C1 segment of cervical spinal cord (tissue), 14 donors: ENCODE measurements around the gene GNS.

Experiments
- DNase-seq, 14 donors: peaks; one replicate each; lab custom pipeline; 2025; lab: John Stamatoyannopoulos, UW

The GNS gene

DNA sequence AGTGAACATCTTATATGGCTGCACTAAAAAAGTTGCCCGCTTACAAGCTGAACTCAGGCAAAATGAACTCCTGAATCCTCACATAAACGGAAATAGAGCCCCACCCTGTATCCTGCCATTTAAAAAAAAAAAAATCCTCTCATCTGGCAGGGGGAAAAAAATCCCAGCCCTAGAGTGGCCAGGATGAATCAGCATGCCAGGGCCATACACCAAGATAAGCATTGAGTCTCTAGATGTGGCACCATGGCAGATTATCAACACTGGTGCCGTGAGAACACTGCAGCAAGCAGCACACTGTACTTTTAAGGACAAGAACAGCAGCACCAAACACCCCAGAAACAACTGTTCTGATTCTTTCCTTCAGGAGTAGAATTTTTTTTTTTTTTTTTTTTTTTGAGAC, 83.4 kb downstream of the GNS start:
- no peak for DNase-seq

DNA sequence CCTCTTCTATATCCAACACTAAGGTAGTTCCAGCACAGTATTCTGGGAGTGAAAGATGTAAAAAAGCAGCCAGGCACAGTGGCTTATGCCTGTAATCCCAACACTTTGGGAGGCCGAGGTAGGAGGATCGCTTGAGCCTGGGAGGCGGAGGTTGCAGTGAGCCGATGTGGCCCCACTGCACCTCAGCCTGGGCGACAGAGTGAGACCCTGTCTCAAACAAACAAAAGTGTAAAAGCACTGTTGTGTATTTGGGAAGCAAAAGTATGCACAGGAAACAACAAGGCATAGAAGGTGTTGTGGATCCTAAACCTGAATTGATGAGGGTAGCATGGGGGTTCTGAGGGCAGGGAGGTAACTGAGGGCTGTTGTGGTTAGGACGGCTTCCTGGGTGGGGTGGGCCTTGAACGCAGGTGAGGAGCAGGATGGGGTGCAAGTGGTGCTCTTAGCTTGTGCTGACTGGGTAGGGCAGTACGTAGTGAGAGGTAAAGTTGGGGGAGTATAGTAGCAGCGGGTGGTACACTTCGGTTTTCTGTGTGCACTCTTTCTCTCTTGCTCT, 84.8 kb downstream of the GNS start:
- no peak for DNase-seq

DNA sequence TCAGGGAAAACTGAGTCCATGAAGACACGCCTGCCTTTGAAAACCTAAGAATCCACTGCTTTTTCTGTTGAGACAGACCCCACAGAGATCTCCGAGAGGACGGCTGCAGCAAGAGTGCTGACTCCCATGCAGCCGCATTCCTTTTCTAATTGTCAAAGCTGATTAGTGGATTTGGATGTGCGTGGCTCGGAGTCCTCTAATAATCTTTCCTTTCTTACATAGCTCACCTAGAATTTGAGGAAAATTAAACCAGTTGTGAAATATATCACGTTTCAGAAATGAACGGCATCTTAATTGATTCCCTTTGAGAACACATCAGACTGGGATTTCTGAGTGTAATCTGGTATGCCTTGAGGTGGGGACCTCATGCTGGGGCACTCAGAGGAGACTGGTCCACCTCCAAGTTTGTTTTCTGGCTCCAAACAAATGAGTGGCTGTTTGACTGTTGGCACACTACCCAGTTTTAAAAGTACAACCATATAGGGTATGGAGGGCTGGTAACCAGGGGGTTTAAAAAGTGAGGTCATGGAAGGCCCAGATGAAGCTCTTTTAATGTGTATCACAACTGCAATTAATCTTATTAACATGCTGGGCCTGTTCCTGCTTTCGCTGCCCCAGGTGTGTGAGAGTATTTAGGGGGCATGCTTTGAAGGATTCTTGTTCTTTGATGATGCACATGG, 85.6 kb downstream of the GNS start:
- no peak for DNase-seq

DNA sequence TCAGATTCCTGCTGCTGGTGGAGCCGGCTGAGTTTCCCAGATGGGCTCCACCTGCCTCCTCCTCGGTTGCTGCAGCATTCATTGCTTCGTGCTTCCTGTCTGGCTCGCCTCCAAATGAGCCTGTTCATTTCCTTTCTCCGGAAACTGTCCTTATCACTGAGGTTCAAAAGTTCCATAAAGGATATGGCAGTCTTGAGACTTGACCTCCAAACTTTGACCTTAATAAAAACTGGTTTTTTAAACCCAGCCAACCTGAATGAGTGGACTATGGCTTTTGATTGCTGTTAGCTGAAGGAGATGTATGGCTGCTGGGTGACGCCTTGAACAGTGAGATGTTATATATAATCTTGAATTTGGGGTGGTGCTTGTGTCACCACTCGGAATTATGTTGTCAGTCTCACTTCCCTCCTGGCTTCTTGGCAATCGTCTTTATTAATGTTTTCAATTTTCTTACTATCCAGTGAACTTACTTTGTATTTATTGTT, 86.2 kb downstream of the GNS start:
- DNase-seq: no peak

DNA sequence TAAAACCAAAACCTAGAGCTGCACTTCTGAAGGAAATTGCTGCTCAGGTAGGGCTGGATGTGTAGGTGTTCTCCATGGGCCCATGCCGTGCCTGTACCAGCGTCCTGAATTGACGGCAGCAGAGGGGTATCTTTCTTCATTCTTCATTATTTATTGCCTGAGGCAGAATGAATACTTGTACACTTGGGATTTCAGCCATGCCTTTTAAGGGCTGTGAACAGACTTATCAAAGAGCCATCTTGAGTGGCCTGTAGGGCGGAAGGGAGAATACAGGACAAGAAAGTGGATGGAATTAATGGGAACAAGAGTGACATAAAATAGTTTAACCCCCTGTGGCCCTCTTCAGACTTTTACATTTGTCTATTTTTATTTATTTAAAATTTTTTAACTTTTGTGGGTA, 87.5 kb downstream of the GNS start:
- no peak for DNase-seq

DNA sequence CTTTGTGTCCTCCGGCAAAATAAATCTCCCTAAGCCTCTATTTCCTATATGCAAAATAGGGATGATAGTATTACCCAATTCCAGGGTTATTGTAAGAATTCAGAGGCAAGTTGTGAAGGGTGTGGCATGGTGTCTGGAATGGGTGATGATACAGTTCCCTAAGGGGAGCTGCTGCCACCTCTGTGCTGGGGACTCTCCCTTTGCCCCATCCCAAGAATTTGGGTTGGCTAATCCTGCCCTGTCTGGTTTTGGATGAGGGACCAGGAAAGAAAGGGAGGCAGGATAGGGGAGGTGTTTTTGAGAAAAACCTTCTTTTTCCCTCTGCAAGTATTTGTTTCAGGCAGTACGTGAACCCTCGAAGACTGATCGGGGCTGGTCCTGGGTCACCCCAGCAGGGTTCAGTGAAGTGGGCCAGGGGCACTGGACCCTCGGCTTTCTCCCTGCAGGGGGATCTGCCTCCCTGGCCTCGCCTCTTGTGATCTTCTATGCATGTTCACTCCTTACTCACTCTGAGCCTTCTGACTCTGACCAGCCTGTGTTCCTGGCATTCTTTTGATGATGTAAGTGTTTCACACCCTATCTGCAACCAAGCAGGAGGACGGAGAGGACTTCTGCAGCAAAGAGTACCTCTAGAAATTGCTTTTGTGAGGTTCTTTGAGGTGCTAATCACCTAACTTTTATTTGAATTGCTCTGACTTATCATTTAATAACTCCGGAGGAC, 88.1 kb downstream of the GNS start:
- no peak for DNase-seq

DNA sequence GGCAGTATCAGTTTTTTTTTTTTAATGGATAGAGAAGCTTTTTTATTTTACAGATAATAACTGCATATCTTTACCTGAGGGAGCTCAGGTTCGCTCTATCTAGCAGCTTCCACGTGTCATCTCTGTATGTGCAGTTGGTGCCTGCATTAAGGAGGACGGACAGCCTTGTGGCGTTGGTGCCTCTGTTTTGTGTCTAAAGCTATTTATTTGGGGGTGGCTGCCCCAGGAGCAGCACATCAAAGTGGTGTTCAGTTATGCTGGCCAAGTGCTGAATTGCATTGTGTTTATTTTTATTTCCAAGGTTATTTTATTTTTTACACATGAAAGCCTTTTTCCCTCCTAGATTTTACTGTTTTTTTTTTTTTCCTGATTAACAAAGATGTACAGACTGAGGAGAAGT, 89.2 kb downstream of the GNS start:
- DNase-seq: no peak

DNA sequence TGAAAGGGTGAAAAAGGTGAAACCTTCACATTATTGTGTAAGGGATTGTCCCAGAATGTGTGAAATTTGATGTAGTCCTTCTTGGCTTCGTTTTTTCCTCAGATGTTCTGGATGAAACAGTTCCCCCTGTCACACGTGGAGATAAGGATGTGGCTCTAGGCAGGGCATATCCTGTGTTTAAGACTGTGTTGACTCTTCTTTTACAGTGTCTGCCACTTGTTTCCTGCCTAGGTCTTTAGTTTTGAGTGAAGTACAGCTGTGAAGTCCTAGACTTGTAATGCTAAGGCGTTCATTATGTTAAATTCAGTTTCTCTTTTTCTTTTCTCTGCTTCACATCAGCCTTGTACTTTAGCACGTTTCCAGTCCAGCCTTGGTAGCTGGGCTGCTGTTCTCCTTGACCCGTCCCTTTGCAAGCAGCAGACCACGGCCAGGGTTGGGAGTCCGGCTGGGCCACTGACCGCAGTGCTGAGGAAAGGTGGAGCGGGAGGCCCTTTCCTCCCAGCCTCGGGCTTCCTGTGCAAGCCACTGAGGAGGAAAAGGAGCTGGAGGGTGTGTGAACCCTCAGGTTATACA, 89.8 kb downstream of the GNS start:
- no peak for DNase-seq

DNA sequence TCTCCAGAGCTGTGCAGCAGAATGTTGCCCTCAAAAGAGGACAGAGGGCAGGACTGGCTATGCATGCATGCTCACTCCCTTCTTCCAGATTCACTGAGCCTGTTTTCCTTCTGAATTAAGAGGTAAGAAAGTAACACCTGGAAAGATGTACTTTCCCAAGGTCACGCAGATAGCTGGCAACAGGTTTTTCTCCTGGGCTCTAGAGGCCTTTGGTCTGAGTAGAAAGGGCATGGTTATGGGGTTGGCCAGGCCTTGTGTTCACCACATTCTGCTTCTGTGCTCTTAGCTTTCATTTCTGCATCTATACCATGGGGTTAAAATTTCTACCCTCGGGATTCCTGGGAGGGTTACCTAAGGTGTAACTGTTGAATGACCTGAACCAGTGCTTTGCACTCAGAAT, 91.4 kb downstream of the GNS start:
- DNase-seq: no peak

DNA sequence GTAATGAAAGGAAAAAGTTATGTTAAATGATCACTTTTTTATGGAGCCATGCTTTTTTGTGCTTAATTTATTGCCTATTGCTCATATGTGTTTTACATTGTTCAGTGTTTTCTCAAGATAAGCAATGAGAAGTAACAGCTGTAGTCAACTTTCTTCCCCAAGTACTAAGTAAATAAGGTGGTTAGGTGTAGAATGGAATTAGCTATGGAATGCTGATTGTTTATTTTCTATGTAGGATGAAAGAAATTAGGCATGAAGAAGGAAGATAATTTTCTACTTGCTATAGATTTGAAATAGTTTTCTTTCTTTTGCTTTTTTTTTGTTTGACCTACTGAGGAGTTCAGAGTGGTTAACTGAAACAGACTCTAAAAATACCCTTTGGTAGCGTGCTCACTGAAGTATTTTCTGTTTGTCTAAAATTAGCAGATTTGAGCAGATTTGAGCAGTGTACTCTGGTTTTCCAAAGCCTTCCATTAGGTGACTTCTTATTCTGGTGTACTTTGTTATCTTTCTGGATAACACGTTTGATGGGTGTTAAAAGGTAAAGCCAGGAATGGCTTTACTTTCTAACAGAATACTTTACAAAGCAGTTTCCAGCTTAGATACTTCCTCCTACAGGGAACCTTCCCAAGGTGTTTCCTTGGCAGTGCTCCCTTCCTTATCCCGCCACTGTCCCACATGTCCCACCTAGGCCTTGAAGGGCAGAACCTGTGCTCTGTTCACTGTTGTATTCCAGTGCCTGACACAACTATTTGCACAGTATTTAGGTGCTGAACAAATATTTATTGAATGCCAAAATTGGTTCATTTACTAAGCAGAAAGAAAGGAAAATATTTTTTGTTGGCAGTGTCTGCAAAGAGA, 92.9 kb downstream of the GNS start:
- DNase-seq: no peak

DNA sequence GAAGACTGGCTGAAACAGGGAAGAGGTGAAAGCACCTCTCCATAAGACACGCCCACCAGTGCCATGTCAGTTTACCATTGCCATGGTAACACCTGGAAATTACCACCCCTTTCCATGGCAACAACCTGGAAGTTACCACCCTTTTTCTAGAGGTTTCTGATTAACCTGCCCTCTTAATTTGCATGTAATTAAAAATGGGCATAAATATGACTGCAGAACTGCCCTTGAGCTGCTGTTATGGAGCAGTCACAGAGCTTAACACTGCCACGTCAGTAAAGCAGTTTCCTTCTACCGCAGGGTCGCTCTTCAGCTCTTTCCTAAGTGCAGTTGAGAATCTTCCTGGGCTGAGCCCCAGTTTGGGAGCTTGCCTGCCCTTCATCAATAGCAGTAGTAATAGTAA, 93.7 kb downstream of the GNS start:
- no peak for DNase-seq
